CD4-positive, alpha-beta T cell treated with Interleukin-6 at 100 ng/mL for 8 hours (primary cell): ENCODE data around the gene DLX1.
"Not testable (repeated sequence)": the region's sequence is repeated elsewhere in the genome, so short reads cannot be mapped to it uniquely, and the experiment has no call there.

Experiments used
- DNase-seq: peaks from one replicate; pipeline ENCODE4 v3.0.0-alpha.2; 2020; ENCODE audit warnings: mixed read lengths, low spot score

DLX1 gene

DNA sequence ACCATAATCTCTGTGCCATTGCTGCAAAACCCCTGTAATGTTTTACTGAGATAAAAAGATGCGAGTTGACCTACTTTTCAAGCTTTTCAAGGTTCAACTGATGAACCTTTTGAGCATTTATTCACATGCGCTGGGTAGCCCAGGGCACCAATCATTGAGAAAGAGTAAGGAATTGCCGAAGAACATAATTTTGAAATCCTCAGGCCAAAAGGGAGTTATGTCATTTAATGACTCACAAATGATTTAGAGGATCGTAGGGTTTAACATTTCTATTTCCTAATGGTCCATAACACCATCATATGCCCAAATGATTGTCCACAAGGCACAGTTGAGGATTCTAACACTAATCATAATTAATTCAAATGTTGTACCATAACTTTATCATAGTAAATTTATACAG is 20.2 kb upstream of the DLX1 start:
- no peak for DNase-seq

DNA sequence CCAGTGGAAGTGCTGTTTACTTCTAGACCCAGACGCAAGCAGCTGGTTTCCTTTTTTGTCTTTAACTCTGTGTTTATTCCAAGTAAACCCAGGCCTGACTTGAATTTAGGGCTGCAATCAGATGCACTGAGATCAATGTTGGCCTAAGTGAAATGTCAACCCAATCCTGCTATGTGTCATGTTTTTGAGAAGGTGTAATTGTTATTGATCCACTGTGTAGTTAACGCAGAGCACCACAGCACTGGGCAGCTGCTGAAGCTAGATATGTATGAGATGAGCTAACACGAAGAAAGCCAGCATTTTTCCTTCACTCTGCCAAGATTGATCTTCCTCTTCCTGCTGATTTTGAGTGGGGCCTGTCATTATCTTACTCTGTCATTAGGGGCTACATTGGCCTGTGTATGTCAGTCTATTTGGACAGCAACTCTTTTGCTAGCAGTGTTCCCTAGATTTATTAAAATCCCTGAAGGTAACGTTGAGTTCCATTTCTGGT is 18.9 kb upstream of the DLX1 start:
- DNase-seq, result no peak

DNA sequence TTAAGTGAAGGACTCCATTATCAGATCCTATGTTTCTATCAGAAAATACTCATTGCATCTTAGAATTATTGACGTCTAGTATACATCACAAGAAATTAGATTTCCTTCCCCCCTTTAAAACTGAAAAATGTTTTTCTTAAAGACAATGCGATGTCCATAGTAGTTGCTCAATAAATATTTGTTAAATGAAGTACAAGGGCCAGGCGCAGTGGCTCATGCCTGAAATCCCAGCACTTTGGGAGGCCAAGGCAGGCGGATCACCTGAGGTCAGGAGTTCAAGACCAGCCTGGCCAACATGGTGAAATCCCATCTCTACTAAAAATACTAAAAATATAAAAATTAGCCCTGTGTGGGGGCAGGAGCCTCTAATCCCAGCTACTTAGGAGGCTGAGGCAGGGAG is 17.4 kb upstream of the DLX1 start:
- not testable (repeated sequence) for DNase-seq

DNA sequence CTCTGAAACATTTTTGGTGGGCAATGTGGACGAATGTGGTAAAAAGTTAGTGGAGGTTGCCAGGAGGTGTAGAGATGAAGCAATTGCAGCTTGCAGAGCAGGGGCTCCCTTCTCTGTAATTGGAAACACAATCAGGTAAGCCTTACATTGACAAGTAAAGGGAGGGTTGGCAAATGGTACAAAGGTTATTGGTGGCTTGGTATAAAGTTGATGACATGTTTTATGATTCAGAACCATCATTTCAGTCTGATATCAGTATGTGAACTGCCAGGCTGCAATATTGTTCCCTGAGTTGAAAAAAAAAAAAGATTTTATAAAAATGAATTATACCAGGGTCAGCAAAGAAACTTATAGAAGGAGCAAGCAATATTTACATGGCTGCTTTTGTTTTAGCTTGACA is 14.4 kb upstream of the DLX1 start:
- no peak for DNase-seq

DNA sequence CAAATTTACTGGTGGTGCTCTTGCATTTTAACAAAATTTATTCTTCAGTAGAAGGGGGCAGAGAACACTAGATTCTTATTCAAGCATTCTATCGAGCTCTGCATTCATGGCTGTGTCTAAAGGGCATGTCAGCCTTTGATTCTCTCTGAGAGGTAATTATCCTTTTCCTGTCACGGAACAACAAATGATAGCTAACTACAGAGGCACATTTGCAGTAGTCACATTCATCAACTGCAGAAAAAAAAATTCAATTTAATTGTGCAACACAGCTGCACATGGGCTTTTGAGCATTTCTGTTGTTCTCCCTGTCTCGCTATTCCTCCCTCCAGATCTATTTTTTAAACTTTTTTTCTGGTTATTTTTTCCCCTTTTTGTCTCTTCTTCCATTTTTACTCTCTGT is 13.0 kb upstream of the DLX1 start:
- no peak for DNase-seq

DNA sequence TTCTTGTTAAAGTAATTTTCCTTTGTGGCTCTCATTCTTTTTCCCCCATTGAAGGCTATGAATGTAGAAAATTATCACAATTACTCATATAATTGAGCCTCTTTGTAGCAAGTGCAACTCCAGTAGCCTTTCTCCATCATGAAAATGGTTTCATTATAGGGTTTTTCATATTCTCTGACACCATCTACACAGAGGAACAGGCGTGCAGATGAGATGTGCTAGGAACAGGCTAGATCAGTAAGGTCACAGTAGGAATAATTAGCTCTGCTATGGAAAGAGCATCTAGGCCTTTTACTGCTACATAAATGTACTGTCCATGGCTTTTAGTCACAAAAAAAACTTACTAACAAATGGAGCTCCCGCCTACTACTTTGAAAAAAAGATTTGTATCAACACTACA is 12.6 kb upstream of the DLX1 start:
- no peak for DNase-seq

DNA sequence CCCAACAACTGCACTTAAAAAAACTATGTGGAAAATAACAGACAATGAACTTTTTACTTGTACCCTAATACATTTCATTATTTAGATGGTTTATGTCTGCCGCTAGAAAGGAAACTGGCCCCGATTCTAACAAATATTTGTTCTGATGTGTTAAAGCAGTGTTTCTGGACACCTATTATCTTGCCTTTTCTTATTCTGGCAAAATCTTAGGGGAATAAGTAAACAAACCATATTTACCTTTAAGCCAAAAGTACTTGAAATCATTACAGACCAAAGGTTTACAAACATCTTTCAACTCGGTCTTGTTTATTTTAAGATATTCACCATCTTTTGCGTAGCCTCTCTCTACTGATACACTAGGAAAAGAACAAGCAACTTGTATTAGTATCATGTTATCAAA is 11.8 kb upstream of the DLX1 start:
- no peak for DNase-seq

DNA sequence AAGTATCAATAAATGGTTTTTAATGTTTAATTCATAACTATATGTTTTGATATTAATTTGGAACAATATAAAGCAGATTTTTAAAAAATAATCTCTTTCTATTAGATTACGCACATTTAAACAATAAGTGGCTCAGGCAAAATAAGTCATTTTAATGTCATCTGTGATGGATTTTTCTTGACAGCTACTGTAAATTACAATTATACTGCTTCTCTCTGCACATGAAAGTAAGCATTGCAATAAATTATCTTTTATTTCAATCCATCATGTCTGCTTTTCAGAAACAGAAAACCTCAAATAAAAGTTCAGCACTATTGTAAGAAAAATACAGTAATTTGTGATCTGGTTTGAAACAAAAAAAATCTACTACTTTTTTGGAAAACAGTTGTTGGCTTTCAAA is 11.1 kb upstream of the DLX1 start:
- no peak for DNase-seq

DNA sequence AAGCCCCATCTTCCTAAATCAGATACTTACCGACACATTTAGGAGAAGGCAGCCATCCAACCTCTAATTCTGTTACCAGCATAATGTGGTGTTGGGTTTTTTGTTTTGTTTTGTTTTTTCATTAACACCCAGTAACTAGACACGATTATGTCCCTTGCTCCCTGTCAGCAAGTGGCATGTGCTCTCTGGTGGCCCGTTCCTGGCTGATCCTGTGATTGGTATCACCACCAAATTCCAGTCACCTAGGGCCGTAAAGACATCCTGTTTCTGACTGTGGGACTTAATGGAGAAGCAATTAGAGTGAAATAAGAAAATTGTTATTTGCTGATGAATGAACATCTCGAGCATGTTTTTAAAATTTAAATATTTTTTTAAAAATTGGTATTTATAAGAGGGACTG is 5.9 kb upstream of the DLX1 start:
- DNase-seq, result no peak

DNA sequence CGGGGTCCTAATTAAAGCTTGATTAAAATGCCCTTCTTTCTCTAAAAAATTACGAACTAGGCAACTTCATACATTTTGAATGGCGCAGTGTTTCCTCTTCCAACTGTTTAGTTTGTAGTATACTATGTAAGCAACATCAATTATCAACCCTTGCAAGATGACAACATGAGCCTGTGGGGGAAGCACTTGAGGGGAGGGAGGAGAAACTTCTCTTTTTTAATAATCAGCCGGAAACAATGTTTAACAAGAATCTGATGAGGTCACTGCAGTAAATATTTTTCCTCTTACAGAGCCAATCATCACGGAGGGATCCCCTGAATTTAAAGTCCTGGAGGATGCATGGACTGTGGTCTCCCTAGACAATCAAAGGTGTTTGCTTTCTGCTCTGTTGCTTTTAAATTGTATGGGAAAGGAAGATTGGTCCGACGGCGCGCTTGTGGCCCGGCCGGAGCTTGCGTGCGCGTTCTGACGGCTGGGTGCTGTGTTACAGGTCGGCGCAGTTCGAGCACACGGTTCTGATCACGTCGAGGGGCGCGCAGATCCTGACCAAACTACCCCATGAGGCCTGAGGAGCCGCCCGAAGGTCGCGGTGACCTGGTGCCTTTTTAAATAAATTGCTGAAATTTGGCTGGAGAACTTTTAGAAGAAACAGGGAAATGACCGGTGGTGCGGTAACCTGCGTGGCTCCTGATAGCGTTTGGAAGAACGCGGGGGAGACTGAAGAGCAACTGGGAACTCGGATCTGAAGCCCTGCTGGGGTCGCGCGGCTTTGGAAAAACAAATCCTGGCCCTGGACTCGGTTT is 5.3 kb upstream of the DLX1 start:
- no peak for DNase-seq

DNA sequence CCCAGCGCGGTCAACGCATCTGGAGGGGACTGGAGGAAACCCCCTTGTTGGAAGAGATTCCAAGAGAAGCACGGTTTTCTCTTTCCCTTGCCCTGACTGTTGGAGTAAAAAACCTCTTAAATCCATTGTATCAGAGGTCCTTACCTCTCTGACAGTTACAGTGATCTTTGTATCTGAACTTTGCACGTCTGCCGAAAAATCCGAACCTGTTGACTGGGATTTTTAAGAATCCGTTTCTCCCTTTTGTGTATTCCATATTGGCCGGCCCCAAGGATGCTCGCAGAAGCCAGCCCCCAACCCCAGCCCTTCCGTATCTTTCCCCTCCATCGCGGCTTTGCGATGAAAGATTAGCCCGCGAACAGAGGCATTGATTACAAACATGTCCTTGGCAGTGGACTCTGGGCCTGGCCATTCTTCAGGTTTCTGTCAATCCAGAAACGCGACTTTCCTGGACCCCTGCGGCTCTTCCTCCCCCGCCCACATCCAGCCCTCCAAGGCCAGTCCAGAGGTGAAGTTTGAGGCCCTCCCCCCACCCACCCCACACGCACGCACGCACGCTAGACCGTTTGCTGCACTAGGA is 4.6 kb upstream of the DLX1 start:
- no peak for DNase-seq

DNA sequence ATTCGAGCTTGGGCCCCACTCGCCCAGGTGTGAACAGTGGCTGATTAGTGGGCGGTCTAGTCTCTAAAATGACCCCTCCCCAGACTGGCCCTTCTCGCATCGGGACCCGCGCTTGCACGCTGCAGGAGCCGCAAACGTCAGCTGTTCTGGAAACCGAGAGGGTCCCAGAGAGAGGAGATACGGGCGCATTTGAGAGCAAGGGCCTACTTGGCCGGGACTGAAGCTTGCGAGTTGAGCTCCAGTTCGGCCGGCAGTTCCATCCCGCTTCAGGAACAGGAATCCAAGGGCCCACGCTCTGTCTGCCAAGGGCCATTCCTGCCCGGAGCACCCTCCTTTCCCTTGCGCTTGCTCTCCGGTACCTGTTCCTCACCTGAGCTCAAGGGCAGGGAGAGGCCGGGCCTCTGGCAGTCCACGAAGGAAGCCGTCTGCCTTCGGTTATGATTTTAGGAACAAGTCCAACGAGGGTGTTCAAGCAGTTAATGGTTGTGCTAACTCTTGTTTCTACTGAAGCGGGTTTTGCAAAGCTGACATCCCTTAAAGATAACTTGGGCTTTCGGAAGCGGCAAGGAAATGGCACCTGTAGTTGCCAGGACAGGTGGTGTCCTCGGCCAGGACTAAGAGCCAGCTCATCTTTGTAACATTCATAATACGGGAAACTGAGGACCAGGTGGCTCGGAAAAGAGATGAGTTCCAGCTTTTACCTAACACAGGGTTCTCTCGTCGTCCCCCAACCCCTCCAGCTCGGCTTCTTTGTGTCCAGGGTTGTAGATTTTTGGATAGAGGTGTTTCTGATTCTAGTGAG is 3.9 kb upstream of the DLX1 start:
- no peak for DNase-seq

DNA sequence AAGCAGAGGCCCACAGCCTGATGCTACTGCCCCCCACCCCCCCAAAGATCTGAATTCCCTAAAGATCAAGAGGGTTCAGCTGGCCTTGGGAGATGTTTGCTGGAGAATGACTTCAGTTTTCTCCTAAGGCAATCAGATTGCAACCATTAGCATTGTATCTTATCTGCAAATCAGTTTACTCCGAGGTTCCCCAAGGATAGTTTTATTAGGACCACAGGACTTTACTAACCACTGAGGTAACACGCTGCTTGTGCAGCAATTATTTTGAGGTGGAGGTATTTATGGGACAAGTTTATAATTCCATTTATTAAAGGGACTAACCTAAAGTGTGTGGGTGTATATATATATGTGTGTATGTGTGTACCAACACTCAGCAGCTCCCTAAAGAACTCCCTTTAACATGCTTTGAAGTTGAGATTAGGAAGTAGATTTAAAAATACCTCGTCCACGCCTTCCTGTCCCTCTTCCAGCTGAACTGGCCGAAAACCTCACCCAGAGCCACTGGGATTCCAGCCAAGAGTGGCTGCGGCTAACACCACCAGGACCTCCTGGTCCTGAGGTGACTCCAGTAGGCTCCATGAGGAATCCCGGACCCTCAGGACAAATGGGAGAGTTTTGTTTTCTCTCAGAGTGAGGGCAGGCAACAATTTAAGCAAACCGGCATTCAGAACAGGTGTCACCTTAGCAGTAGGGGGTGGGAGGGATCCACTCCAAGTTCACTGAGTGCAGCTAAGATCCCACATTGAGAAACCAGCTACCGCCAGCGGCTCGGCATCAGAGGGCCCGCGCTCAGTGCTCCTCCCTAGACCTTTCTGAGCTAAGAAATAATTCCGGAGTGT is 3.0 kb upstream of the DLX1 start:
- no peak for DNase-seq

DNA sequence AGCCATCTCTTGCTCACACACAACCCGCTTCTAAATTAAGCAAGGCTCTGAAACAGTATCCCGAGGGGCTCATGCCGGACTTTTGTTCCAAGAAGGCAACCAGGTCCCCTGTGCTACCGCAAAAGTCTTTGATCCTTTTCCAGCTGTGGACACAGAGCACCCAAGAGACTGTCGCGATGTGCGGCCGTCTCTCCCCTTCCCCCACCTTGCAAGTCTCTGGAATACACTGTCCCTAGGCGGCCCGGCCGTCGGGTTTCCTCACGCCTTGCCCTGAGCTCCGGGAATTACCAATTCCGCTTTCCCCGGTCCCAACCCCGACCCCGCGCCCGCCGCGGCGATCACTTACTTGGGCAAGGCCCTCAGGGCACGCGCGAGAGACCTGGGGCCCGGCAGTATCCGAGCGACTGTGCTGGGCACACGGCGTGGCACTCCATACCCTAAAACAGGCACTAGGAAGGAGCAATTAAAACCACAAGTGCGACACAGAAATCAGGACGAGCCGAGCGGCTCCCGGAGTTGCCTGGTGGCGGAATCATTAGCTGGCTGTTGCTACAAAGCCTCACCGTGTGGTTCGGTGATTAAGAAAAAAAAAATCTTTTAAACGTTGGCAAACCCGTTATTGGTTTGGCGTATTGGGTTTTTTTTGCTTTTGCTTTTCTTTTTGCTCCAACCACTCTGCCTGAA is 2.2 kb upstream of the DLX1 start:
- DNase-seq, result no peak

DNA sequence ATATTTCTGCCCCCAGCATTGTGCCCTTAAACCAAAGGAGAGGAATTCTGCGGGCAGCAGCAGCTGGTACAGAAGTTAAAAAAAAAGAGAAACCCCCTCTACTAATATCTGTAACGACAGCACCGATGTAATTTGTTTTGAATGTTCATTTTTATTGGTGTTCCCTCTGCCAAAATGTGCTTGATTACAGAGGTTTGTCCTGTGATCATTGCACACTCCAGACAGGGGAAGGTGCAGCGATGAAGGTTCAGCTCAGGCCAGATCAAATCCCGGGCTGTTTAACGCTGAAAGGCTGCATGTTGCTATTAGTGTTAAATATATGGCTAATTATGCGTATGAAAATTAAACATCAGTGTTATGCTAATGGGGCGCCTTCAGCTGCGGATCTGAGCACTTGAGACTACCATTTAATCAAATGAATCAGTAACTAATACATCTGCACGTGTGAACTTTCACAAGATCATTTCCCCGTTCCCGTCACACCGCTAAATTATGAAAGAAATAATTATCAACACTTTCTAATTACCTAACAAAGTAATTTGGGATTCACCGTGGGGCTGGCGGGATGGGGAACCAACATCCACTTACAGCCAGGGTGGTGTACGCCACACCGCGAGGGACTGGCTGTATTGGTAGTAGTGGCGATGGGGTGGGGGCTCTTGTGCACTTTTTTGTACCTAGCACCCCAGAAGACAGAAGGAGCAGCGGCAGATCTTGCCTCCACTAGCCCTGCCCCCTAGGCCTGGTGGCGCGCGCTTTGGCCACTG is 1.5 kb upstream of the DLX1 start:
- DNase-seq, result no peak

DNA sequence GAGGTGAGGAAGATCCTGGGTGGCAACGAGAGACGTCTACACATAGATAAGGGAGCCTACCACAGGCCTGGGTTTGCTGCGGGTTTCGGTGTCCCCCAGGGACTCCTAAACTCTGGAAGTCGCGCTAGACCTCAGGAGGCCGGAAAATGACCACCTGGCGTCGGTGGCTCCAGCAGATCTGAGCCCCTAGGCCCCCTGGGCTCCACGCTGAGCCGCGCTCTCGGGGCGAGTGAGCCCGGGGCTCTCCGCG is 987 bp upstream of the DLX1 start:
- DNase-seq, result no peak

DNA sequence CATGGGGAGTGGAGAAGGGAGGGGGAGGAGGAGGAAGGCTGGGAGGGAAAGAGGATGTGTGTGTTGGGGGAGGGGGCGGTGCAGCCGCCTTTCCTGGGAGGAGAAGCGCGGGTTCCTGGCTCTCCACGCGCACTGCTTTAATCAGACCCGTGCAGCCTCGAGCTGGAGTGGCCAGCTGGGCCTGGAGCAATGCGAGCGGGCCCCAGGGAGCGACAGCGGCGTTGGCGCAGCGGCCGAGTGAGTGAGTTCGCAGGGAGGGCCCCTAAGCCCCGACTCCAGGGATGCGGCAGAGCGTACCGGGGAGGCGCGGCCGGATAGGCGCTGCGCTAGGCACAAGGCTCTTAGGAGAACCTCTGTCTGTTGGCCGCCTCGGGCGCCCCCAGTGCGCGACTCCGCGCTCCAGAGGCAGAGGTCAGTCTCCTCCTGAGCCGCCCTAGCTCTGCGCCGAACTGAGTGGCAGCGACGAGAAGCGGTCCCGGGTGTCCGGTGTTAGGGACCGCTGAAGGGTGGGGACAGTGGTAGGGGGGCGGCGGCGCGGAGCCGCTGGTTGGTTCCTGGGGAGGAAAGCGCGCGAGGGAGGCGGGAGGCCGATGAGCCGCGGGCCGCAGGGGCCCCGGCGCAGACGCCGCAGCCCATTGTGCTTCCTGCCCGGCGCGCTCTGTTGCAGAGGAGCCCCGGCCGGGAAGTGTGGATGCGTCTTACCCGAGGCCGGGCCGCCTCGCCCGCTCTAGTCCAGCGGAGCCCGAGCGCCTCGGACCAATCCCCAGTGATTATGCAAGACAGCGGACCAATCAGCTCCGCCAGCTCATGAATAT is 455 bp upstream of the DLX1 start:
- peak; percentile 30 for DNase-seq

DNA sequence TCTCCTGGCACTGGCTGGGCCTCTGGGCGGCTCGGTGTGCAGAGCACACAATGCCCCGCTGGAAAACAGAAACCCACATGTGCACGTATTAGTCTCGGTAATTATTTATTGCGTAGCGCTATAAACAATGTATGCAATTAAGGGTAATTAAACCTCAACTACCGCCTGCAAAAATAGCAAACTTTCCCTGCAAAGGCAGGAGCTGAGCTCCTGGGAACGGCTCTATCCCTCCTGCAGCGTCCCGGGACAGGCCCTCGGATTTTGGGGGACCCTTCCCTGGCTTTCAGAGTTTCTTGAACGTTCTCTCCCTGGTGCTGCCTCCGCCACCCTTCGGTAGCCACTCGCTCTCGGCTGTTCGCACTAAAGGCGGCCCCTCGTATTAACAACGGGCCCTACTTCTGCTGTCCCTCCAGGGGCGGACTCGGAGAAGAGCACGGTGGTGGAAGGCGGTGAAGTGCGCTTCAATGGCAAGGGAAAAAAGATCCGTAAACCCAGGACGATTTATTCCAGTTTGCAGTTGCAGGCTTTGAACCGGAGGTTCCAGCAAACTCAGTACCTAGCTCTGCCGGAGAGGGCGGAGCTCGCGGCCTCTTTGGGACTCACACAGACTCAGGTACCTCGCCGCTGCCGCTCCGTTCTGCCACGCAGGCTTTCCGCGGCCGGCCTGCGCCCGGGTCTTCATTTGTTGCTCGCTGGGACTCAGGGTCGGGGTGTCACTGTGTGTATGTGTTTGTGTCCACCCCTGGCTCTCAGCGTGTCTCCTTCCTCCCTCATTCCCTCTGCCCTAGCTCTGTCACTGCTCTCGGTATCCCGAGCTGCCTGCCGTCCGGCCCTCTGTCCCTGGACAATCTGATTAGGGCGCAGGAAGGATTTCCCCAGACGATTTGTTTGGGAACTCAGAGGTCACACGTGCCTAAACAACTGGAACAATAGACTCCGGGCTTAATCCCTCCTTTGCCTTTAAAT is 1.2 kb downstream of the DLX1 start:
- DNase-seq, result peak; percentile 44

DNA sequence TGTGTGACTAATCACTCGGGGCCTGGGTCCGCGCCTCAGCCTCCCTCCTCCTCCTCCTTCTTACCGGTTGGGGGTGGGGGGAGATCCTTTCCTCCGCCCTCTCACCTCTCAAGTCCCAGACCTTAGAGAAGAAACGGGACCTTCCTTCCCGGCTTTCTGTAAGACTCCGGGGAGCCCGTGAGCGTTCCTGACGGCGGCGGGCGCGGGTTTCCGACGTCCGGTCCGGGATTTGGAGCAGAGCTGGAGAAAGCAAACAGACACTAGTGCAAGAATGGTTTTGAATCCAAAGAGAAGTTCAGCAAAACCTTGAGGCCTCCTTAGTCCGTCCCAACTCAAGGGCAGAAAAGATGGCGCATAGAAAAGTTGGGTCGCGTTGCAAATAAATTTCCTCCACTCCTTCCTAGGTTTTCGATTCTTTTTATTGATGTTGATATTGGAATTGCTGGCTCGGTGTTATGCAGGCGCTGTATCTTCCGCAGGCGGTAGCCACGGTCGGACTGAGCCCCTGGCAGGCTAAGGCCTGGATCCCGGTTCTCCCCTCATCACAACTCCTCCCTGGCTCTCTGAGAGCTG is 2.0 kb downstream of the DLX1 start:
- DNase-seq, result no peak
